Activated naive CD4-positive, alpha-beta T cell treated with anti-CD3 and anti-CD28 coated beads, Interleukin-2, amount 10 ng/mL, durations not matched to agents 7 days and 5 days (primary cell): ENCODE results near the gene CAMSAP2.
"Not testable (repeated sequence)": the region's sequence is repeated elsewhere in the genome, so short reads cannot be mapped to it uniquely, and the experiment has no call there.

Experiments
- CTCF ChIA-PET: fragments of 350-600 bp; sonication (Branson Sonifier 250); formaldehyde crosslinking; loops from one replicate; lab custom pipeline; 2021; ENCODE audit warnings: antibody characterized with exemption; lab: Charles Lee
- DNase-seq: peaks from one replicate; pipeline ENCODE4 v3.0.0-alpha.2; 2020
- H3K27ac Mint-ChIP-seq: one replicate; pipeline ENCODE4 v1.8.0; 2021; ENCODE audit warnings: mild to moderate bottlenecking, moderate library complexity, mixed read lengths
- H3K27me3 Mint-ChIP-seq: one replicate; pipeline ENCODE4 v1.8.0; 2021; ENCODE audit warnings: mild to moderate bottlenecking, mixed read lengths
- H3K36me3 Mint-ChIP-seq: one replicate; pipeline ENCODE4 v1.8.0; 2021; ENCODE audit warnings: mixed read lengths
- H3K4me1 Mint-ChIP-seq: one replicate; pipeline ENCODE4 v1.8.0; 2021; ENCODE audit warnings: mixed read lengths
- H3K4me3 Mint-ChIP-seq: one replicate; pipeline ENCODE4 v1.8.0; 2021; ENCODE audit warnings: mild to moderate bottlenecking, moderate library complexity, mixed read lengths
- H3K9me3 Mint-ChIP-seq: one replicate; pipeline ENCODE4 v1.8.0; 2021; ENCODE audit warnings: mixed read lengths

Gene CAMSAP2

DNA sequence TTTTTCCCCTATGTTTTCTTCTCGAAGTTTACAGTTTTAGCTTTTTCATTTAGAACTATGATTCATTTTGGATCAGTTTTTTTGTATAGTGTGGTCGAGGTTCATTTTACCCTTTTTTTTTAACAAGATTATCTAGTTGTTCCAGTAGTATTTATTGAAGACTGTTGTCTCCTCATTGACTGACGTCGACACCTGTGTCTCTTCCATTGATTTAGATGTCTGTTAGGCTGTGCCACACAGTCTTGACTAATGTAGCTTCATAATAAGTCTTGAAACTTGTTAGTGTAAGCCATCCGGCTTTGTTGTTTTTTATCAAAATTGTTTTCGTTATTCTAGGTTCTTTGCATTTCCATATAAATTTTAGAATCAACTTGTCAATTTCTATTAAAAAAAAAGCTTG, 45.2 kb downstream of the CAMSAP2 start:
- CTCF ChIA-PET = no interaction called here
- no peak for DNase-seq
- Mint-ChIP-seq H3K9me3 (peaks cover 4% of the 10 kb centered on the region), H3K27me3 (no peaks in the 10 kb centered on the region), H3K4me1 (no peaks in the 10 kb centered on the region), H3K4me3 (no peak overlapping the region), H3K27ac (no peak overlapping the region), H3K36me3 (no peaks in the 10 kb centered on the region)

DNA sequence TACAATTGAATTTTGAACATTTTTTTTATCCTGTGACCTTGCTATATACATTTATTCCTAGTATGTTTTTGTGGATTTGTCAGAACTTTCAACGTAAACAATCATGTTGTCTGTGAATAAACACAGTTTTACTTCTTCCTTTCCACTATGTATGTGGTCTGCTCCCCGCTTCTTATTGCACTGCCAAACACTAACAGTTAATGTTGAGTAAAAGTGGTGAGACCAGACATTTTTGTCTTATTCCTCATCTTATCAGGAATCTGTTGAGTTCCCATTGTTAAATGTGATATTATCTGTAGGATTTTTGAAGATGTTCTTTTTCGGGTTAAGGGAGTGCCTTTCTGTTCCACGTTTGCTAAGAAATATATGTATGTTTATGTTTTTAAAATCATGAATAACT, 45.9 kb downstream of the CAMSAP2 start:
- no peaks in the 10 kb centered on the region for H3K36me3 Mint-ChIP-seq
- H3K4me3 Mint-ChIP-seq = no peak overlapping the region
- peaks cover 4% of the 10 kb centered on the region for H3K9me3 Mint-ChIP-seq
- no peaks in the 10 kb centered on the region for H3K27me3 Mint-ChIP-seq
- DNase-seq = no peak
- H3K27ac Mint-ChIP-seq = no peak overlapping the region
- H3K4me1 Mint-ChIP-seq = no peaks in the 10 kb centered on the region
- CTCF ChIA-PET = no interaction called here

DNA sequence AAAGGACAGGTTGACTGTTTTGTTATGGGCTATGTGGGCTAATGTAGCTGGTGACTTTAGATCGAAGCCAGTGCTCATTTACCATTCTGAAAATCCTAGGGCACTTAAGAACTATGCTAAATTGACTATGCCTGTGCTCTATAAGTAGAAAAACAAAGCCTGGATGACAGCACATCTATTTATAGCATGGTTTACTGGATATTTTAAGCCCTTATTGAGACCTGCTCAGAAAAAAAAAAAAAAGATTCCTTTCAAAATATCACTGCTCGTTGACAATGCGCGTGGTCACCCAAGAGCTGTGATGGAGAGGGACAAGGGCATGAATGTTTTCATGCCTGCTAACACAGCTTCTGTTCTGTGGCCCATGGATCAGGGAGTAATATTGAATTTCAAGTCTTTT, 48.1 kb downstream of the CAMSAP2 start:
- no peaks in the 10 kb centered on the region for H3K4me1 Mint-ChIP-seq
- H3K4me3 Mint-ChIP-seq = no peak overlapping the region
- CTCF ChIA-PET = no interaction called here
- H3K9me3 Mint-ChIP-seq = peaks cover 4% of the 10 kb centered on the region
- no peaks in the 10 kb centered on the region for H3K27me3 Mint-ChIP-seq
- H3K36me3 Mint-ChIP-seq = no peaks in the 10 kb centered on the region
- no peak for DNase-seq
- H3K27ac Mint-ChIP-seq = no peak overlapping the region

DNA sequence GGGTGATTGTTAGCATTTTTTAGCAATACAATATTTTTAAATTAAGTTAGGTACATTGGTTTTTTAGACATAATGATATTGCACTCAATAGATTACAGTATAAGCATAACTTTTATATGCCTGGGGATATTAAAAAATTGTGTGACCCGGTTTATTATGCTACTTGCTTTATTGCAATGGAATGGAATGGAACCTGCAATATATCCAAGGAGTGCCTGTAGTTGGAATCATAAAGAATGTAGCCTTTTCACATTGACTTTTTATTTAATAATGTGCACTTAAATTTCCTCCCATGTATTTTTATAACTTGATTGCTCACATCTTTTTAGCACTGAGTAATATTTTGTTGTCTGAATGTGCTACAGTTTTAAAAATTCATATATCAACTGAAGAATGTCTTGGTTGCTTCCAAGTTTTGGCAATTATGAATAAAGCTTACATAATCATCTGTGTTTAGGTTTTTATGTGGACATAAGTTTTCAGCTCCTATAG, 49.2 kb downstream of the CAMSAP2 start:
- no peaks in the 10 kb centered on the region for H3K4me1 Mint-ChIP-seq
- H3K9me3 Mint-ChIP-seq = peaks cover 4% of the 10 kb centered on the region
- no peaks in the 10 kb centered on the region for H3K36me3 Mint-ChIP-seq
- no peak for DNase-seq
- CTCF ChIA-PET = no interaction called here
- H3K4me3 Mint-ChIP-seq = no peak overlapping the region
- no peak overlapping the region for H3K27ac Mint-ChIP-seq
- no peaks in the 10 kb centered on the region for H3K27me3 Mint-ChIP-seq

DNA sequence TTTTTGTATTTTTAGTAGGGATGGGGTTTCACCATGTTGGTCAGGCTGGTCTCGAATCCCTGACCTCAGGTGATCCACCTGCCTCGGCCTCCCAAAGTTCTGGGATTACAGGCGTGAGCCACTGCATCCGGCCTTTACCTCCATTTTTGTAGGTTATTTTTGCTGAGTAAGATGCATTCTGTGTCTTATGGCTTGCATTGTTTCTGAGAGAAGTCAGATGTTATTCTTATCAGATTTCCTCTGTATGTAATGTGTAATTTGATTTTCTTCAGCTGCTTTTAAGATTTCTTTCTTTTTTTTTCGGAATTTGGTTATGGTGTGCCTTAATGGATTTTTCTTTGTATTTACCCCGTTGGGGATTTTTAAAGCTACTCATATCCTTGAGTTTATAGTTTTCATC, 52.3 kb downstream of the CAMSAP2 start:
- H3K36me3 Mint-ChIP-seq, H3K27me3 Mint-ChIP-seq, DNase-seq, H3K9me3 Mint-ChIP-seq, H3K27ac Mint-ChIP-seq, H3K4me1 Mint-ChIP-seq, H3K4me3 Mint-ChIP-seq: not testable (repeated sequence)
- CTCF ChIA-PET = interaction anchor here (0.6 to 0.7 kb wide), 2 partner anchors 47 to 75 kb away, joined by 3 to 4 read pairs; no protein-coding TSS in a partner anchor

DNA sequence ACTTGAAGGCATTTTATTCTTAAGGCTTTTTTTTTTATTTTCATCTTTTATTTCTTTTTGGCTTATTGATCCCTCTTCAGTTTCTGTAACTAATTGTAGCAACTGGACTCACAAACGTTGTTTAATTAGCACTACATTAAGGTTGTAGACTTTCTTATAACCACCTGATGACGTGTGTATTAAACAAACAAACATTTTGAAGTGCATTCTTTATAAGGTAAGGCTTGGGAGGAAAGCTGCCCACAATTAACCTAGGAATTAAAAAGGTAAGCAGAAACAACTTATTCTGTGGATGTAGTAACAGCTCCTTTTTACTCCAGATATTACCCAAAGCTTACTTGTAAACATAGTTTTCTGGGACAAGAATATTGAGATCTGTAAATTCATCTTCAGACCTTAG, 55.0 kb downstream of the CAMSAP2 start:
- Mint-ChIP-seq H3K4me3 (no peak overlapping the region), H3K36me3 (no peaks in the 10 kb centered on the region), H3K27me3 (no peaks in the 10 kb centered on the region), H3K4me1 (no peaks in the 10 kb centered on the region), H3K27ac (no peak overlapping the region), H3K9me3 (no peaks in the 10 kb centered on the region)
- CTCF ChIA-PET = interaction anchor here (1.1 to 1.2 kb wide), 2 partner anchors 9 to 171 kb away, joined by 3 to 4 read pairs; no protein-coding TSS in a partner anchor
- no peak for DNase-seq

DNA sequence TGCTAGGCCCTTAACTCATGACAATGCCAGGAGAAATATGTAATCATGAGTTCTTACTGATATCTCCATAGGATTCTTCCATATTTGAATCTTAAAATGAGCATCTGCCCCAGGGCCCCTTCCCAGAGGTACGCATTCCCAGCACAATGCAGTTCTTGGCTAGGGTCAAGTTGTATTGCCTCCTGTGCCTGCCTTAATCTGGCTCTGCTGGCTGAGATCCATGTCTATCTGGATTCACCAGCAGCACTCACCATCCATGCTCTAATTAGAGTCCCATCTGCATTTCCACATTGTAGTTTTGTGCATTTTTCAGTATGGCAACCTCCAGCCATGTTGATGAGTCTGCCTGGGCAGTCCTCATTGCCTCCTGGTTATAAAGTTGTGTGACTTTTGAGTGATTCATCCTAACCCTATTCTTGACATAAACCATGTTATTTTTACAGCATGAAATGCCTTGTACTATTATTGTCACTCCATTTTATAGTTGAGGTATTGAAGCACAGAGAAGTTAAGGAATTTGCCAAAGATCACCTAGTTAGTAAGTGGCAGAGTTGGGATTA, 55.9 kb downstream of the CAMSAP2 start:
- Mint-ChIP-seq H3K27me3 (no peaks in the 10 kb centered on the region), H3K4me1 (no peaks in the 10 kb centered on the region), H3K4me3 (no peak overlapping the region), H3K36me3 (no peaks in the 10 kb centered on the region), H3K9me3 (no peaks in the 10 kb centered on the region), H3K27ac (no peak overlapping the region)
- CTCF ChIA-PET = no interaction called here
- DNase-seq = no peak

DNA sequence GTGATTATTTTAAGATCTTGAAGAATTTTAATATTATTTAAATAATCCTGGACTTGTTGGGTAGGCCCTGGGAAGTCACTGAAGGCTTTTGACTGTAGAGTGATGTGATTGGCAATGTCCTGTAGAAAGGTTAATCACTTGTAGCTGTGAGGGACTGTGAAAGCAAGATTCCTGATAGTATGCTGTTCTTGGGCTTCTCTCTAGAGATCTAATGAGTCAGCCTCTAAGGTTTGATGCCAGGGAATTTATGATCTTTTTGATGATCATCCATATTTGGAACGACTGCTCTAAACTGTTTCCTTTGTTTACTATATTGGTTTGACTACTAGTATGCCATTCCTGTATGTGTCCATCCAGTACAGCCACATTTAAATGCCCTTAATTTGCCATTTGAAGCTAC, 56.5 kb downstream of the CAMSAP2 start:
- no peak for DNase-seq
- CTCF ChIA-PET = no interaction called here
- H3K4me1 Mint-ChIP-seq = no peaks in the 10 kb centered on the region
- H3K4me3 Mint-ChIP-seq = no peak overlapping the region
- no peaks in the 10 kb centered on the region for H3K9me3 Mint-ChIP-seq
- H3K27me3 Mint-ChIP-seq = no peaks in the 10 kb centered on the region
- no peak overlapping the region for H3K27ac Mint-ChIP-seq
- H3K36me3 Mint-ChIP-seq = no peaks in the 10 kb centered on the region

DNA sequence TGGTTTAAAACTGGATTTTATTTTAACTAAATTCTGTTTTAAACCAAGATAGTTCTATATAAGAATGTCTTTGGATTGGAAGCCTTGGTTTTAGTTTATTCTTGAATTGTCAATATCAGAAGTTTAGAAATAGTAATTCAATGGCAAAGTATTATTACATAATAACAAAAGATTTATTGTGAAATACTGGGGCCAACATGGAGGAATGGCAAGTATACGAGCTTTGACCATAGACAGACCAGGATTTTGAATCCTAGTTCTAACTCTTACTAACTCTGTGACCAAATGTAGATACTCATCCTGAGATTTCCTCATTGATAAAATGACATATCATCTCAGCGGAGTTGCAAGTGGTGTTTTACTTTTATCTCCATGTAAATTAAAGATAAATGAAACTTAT, 63.3 kb downstream of the CAMSAP2 start:
- Mint-ChIP-seq H3K27me3 (no peaks in the 10 kb centered on the region), H3K36me3 (no peaks in the 10 kb centered on the region), H3K4me1 (no peaks in the 10 kb centered on the region), H3K4me3 (no peak overlapping the region), H3K27ac (no peak overlapping the region), H3K9me3 (no peaks in the 10 kb centered on the region)
- no peak for DNase-seq
- CTCF ChIA-PET = interaction anchor here (0.6 to 3.8 kb wide), 6 partner anchors 9 to 243 kb away, joined by 3 to 77 read pairs (median 5); partner anchors contain the start of genes DDX59 and KIF14

DNA sequence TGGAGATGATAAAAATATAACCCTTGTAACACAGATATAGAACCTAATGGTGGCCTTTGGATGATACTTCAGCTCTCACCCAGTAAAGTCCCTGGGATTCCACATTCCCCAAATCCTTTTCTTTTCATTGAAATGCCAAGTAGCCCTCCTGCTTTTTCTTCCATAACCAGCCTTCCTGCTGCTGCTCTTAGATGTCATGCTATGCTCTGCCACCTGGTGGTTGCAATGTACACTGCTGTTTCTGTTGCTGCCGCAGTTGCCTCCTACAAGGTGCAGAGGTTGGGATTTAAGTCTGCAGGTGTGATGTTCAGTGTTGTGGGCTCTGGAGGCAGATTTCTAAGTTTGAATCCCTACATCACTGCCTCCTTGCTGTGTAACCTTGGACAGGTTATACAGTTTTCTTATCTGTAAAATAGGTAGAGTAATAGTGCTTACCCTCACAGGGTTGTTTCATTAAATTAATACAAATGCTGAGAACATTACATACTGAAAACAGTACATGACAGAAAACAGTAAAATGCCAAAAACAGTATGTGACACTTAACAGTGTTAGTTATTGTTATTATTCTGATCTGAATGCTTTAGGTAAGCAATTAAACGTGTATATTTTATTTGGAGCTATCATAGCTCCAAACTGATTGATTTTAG, 64.3 kb downstream of the CAMSAP2 start:
- Mint-ChIP-seq H3K27me3 (no peaks in the 10 kb centered on the region), H3K4me1 (no peaks in the 10 kb centered on the region), H3K27ac (no peak overlapping the region), H3K36me3 (no peaks in the 10 kb centered on the region), H3K4me3 (no peak overlapping the region), H3K9me3 (no peaks in the 10 kb centered on the region)
- CTCF ChIA-PET = interaction anchor here (0.6 to 3.8 kb wide), 11 partner anchors 9 to 461 kb away, joined by 3 to 77 read pairs (median 4); partner anchors contain the start of gene KIF14
- peak; percentile 85 for DNase-seq

DNA sequence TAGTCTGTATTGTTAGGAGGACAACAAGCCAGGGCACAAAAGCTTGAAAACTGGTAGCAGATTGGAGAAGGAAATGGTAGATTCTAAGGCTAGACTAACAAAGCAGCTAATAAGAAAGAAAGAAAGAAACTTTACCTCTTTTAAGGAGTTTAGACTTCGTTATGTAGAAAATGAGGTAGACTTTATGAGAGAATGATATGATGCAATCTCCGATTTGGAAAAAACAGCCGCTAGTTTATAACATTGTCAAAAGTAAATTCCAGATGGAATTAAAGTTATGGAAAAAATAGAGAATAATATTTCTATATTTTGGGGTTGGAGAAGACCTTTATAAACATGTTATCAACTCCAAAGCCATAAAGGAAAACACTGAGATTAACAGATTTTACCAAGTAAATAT, 67.0 kb downstream of the CAMSAP2 start:
- no peaks in the 10 kb centered on the region for H3K9me3 Mint-ChIP-seq
- H3K27ac Mint-ChIP-seq = no peak overlapping the region
- H3K27me3 Mint-ChIP-seq = no peaks in the 10 kb centered on the region
- H3K4me3 Mint-ChIP-seq = no peak overlapping the region
- no peaks in the 10 kb centered on the region for H3K4me1 Mint-ChIP-seq
- CTCF ChIA-PET = interaction anchor here (0.9 to 2.0 kb wide), 3 partner anchors 184 to 247 kb away, joined by 3 to 10 read pairs (median 5); no protein-coding TSS in a partner anchor
- H3K36me3 Mint-ChIP-seq = no peaks in the 10 kb centered on the region
- DNase-seq = no peak

DNA sequence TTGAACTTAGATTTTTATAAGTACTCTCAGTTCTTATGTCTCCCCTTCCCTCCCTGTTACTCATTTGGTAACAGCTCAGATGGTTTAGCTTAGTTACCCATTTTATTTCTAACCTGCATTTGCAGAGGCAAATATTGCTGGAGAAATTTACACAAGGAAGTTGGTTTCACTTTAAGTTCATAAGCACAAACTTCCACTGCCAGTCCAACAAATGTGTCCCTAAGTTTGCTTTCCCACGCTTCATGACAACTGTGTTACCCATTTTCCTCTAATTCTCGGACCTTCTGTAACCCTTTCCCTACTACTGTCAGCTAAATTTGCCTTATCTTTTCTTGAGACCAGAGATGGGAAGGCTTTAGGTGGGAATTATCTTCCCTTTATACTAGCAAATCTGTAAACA, 70.2 kb downstream of the CAMSAP2 start:
- no peak overlapping the region for H3K27ac Mint-ChIP-seq
- H3K27me3 Mint-ChIP-seq = no peaks in the 10 kb centered on the region
- no peak overlapping the region for H3K4me3 Mint-ChIP-seq
- no peaks in the 10 kb centered on the region for H3K4me1 Mint-ChIP-seq
- CTCF ChIA-PET = interaction anchor here (1.2 kb wide), 1 partner anchor 29 kb away, joined by 3 read pairs; no protein-coding TSS in a partner anchor
- no peaks in the 10 kb centered on the region for H3K36me3 Mint-ChIP-seq
- H3K9me3 Mint-ChIP-seq = no peaks in the 10 kb centered on the region
- DNase-seq = no peak

DNA sequence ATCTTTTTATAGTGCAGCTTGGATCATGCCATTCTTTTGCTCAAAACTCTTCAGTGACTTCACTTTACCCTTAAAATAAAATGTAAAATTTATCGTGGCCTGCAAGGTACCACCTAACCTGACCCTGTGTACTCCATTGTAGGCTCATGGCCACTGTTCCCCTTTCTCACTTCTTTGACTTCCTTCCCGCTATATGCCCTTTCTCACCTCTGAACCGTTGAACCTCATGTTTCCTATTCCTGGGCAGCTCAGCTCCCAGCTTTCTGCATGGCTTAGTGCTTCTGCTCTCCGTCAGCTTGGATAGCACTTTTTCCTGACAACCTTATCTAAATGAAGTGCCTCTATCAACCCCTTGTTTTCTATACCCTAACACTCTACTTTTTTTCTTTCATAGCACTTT, 73.0 kb downstream of the CAMSAP2 start:
- no peaks in the 10 kb centered on the region for H3K36me3 Mint-ChIP-seq
- H3K27ac Mint-ChIP-seq = no peak overlapping the region
- H3K9me3 Mint-ChIP-seq = no peaks in the 10 kb centered on the region
- H3K4me1 Mint-ChIP-seq = no peaks in the 10 kb centered on the region
- CTCF ChIA-PET = no interaction called here
- no peak for DNase-seq
- no peak overlapping the region for H3K4me3 Mint-ChIP-seq
- H3K27me3 Mint-ChIP-seq = no peaks in the 10 kb centered on the region

DNA sequence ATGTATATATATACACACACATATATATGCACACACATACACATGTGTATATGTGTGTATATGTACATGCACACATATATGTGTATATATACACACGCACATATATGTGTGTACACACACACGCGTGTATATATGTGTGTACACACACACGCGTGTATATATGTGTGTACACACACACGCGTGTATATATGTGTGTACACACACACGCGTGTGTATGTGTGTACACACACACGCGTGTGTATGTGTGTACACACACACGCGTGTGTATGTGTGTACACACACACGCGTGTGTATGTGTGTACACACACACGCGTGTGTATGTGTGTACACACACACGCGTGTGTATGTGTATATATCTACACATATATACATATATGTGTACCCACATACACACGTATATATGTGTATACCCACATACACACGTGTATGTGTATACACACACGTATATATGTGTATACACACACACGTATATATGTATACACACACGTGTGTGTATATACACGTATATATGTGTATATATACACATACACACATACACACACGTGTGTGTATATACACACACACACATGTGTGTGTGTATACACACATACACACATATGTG, 78.0 kb downstream of the CAMSAP2 start:
- CTCF ChIA-PET, H3K4me3 Mint-ChIP-seq, H3K36me3 Mint-ChIP-seq, H3K27ac Mint-ChIP-seq, DNase-seq, H3K27me3 Mint-ChIP-seq, H3K9me3 Mint-ChIP-seq, H3K4me1 Mint-ChIP-seq: not testable (repeated sequence)

DNA sequence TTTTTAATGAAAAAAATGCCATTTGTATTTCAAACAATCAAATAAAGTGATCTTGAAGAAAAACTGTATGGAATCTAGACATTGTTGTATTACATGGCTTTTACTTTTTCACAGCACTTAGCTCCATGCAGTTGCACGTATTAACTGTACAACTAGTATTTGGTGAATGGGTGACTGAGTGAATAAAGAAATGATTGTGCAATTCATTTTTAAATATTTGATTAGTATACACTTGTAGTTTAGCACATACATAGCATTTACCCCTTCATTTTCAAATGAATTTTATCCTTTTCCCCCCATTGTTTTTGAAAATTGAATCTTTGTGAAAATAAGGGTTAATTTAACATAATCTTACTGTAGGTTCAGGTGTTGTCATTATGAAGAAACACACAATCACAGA, 79.6 kb downstream of the CAMSAP2 start:
- CTCF ChIA-PET = no interaction called here
- Mint-ChIP-seq H3K36me3 (no peaks in the 10 kb centered on the region), H3K9me3 (no peaks in the 10 kb centered on the region)

More for the DNA sequence above, 79.6 kb downstream of the CAMSAP2 start:
- no peak overlapping the region for H3K4me3 Mint-ChIP-seq
- H3K4me1 Mint-ChIP-seq = no peaks in the 10 kb centered on the region
- H3K27ac Mint-ChIP-seq = no peak overlapping the region
- no peak for DNase-seq
- H3K27me3 Mint-ChIP-seq = no peaks in the 10 kb centered on the region
